Breast epithelium (tissue), 4 donors: ENCODE measurements around the gene TMEM86A. TPM values are rescaled to one million over a fixed set of nuclear protein-coding genes. Genes with fewer than 3 reads are reported as not detected.
"Not testable (repeated sequence)": the region's sequence is repeated elsewhere in the genome, so short reads cannot be mapped to it uniquely, and the experiment has no call there.

ENCODE experiments used
- DNase-seq, 2 donors: peaks; one replicate each; pipeline ENCODE4 v3.0.0-alpha.2; 2019; ENCODE audit warnings: low spot score in 2 of 2
- H3K27ac ChIP-seq, 2 donors: fragments of 200-600 bp; sonication (generic) in 1 of 2; one replicate each; pipeline ENCODE4 v1.5.1; 2016 to 2019; ENCODE audit warnings: mild to moderate bottlenecking in 1 of 2
- H3K27me3 ChIP-seq, 2 donors: fragments of 200-600 bp; sonication (generic) in 1 of 2; one replicate each; pipeline versions ENCODE4 v1.5.1 to v1.6.0; 2017 to 2019; ENCODE audit warnings: control low read depth in 1 of 2, mild to moderate bottlenecking in 1 of 2
- H3K36me3 ChIP-seq: fragments of 200-600 bp; one replicate; pipeline ENCODE4 v1.5.1; 2019
- H3K4me1 ChIP-seq, 2 donors: fragments of 200-600 bp; sonication (generic); one replicate each; pipeline ENCODE4 v1.5.1; 2016 to 2019; ENCODE audit warnings: control low read depth in 1 of 2
- H3K4me3 ChIP-seq, 3 donors: fragments of 200-600 bp; sonication (generic); 1 replicate in 2 of 3; 2 replicates in 1 of 3; pipeline ENCODE4 v1.5.1; 2016 to 2019; ENCODE audit warnings: mild to moderate bottlenecking in 3 of 3, moderate library complexity in 2 of 3
- H3K9me3 ChIP-seq, 2 donors: fragments of 200-600 bp; sonication (generic) in 1 of 2; one replicate each; pipeline ENCODE4 v1.5.1; 2016 to 2019; ENCODE audit warnings: control low read depth in 1 of 2
- POLR2A ChIP-seq: fragments of 450-650 bp; IDR thresholded peaks from one replicate; pipeline ENCODE4 v1.6.1; 2016; ENCODE audit warnings: antibody characterized with exemption, mild to moderate bottlenecking, moderate library complexity
- POLR2AphosphoS5 ChIP-seq, 3 donors: sonication (generic); formaldehyde crosslinking; IDR thresholded peaks; one replicate each; pipeline ENCODE4 v1.6.1; 2017; ENCODE audit warnings: antibody characterized with exemption in 3 of 3
- intact Hi-C: fragments of 100-400 bp; cut with DNase I; formaldehyde crosslinking; loops from one replicate; pipeline ENCODE4 v1.15.1; 2023; ENCODE audit warnings: low total_unique reads
- total RNA-seq, 3 donors: library from RNA; depleted of rRNA; stranded (reverse); fragments of >200 nt; gene quantifications; one replicate each; pipeline ENCODE4 v1.1.0, GENCODE V29; 2016
- TF ChIP-seq, protein P1 (sequence below), 3 donors: fragments of 450-650 bp; IDR thresholded peaks; one replicate each; pipeline ENCODE4 v1.5.1; 2016 to 2017; ENCODE audit warnings: antibody characterized with exemption in 3 of 3, mild to moderate bottlenecking in 3 of 3, moderate library complexity in 3 of 3

Gene TMEM86A
- total RNA-seq, result 10 to 100 TPM in 2 of 3 donors, 1 to 10 TPM in 1; 9.9 to 16.7 (median 12.7) TPM

DNA sequence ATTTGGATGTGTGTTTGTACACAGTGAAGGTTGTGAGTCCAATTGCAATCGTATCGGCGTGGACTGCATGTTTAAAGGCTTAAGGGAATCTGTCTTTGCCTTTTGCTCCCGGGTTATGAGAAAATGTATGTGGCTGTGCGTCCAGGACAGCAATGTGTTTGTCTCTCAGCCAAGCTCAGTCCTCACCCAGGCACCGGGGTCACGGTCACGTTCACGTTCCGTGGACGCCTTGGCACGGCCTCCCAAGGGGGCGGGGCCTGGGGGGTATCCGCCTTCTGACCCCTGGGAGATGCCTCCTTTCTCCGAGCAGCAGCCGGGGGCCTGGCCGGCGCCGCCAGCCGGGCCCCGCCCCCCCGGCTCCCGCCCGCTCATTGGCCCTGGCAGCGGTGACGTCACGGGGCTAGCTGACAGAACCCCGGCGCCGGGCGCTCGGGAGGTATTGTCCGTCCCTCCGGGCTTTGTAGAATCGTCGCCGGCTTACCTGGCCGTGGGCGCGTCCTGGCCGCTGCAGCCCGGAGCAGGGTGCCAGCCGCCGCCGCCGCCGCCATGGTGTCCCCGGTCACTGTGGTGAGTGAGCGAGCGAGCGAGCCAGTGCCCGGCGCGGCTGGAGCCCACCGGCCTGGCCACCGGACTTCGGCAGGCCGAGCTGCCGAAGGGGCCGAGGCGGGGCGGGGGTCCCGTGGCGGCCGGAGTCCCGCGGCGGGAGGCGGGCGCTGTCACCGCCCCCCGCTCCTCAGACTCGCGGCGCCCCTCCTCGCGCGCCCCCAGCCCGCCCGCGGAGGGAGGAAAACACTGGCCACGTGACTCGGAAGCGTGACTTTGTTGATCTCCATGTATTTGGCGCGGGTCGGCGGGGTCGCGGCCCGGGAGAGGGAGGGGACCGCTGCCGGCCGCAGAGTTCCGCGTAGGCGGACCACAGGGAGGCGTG is at the start of gene TMEM86A:
TSS of gene TMEM86A (plus strand) at position 439 of the 928 bp plus-strand sequence. CDS start at position 547, 108 bp downstream.
- Histone ChIP-seq H3K27me3 (no peaks in the 10 kb centered on the region), H3K27ac (peak within 1 kb of the TSS; percentile 87 to 95), H3K36me3 (no peaks in the 10 kb centered on the region), H3K4me1 (peaks cover 7 to 18% of the 10 kb centered on the region in 2 donors), H3K4me3 (peak within 1 kb of the TSS; percentile 75 to 96 (median 77)), H3K9me3 (no peaks in the 10 kb centered on the region)
- DNase-seq, result peak; percentile 91 to 94
- peak; percentile 67 for TF ChIP-seq POLR2A
- peak in 2 of 3 donors; percentile 56 to 78 for TF ChIP-seq POLR2AphosphoS5 (IDR thresholded peaks at IDR 0.05)
- TF ChIP-seq, protein P1, sequence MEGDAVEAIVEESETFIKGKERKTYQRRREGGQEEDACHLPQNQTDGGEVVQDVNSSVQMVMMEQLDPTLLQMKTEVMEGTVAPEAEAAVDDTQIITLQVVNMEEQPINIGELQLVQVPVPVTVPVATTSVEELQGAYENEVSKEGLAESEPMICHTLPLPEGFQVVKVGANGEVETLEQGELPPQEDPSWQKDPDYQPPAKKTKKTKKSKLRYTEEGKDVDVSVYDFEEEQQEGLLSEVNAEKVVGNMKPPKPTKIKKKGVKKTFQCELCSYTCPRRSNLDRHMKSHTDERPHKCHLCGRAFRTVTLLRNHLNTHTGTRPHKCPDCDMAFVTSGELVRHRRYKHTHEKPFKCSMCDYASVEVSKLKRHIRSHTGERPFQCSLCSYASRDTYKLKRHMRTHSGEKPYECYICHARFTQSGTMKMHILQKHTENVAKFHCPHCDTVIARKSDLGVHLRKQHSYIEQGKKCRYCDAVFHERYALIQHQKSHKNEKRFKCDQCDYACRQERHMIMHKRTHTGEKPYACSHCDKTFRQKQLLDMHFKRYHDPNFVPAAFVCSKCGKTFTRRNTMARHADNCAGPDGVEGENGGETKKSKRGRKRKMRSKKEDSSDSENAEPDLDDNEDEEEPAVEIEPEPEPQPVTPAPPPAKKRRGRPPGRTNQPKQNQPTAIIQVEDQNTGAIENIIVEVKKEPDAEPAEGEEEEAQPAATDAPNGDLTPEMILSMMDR (IDR thresholded peaks at IDR 0.05), result no peak
- intact Hi-C loops, result no loop called here

GRCh38 chr11:18650353-18650752 is 48.2 kb upstream of the TMEM86A start:
- intact Hi-C loops, result no loop called here
- Histone ChIP-seq H3K36me3 (no peaks in the 10 kb centered on the region), H3K27ac (no peak overlapping the region), H3K4me1 (no peaks in the 10 kb centered on the region), H3K9me3 (no peaks in the 10 kb centered on the region), H3K4me3 (no peak overlapping the region), H3K27me3 (no peaks in the 10 kb centered on the region)
- TF ChIP-seq, protein P1 (IDR thresholded peaks at IDR 0.05), result no peak
- TF ChIP-seq POLR2AphosphoS5 (IDR thresholded peaks at IDR 0.05), result no peak
- no peak for TF ChIP-seq POLR2A
- DNase-seq, result no peak

- no peak for TF ChIP-seq POLR2AphosphoS5 (IDR thresholded peaks at IDR 0.05)
- TF ChIP-seq, protein P1 (IDR thresholded peaks at IDR 0.05), result peak in 1 of 3 donors; percentile 23
- Histone ChIP-seq H3K4me3 (no peak overlapping the region), H3K36me3 (no peaks in the 10 kb centered on the region), H3K4me1 (no peaks in the 10 kb centered on the region), H3K9me3 (no peaks in the 10 kb centered on the region), H3K27ac (no peak overlapping the region), H3K27me3 (no peaks in the 10 kb centered on the region)
- no peak for DNase-seq
- intact Hi-C loops, result no loop called here
Measured at GRCh38 chr11:18650859-18651557, 47.6 kb upstream of the TMEM86A start.

GRCh38 chr11:18657673-18658072 is 40.9 kb upstream of the TMEM86A start:
- Histone ChIP-seq H3K9me3 (no peaks in the 10 kb centered on the region), H3K4me1 (no peaks in the 10 kb centered on the region), H3K36me3 (no peaks in the 10 kb centered on the region), H3K27me3 (no peaks in the 10 kb centered on the region), H3K27ac (no peak overlapping the region), H3K4me3 (no peak overlapping the region)
- TF ChIP-seq, protein P1 (IDR thresholded peaks at IDR 0.05), result no peak
- no peak for TF ChIP-seq POLR2AphosphoS5 (IDR thresholded peaks at IDR 0.05)
- TF ChIP-seq POLR2A, result no peak
- intact Hi-C loops, result no loop called here
- no peak for DNase-seq

GRCh38 chr11:18665353-18665872 is 33.2 kb upstream of the TMEM86A start:
- H3K36me3 ChIP-seq, H3K4me1 ChIP-seq, DNase-seq, H3K27me3 ChIP-seq, H3K9me3 ChIP-seq, intact Hi-C loops, H3K4me3 ChIP-seq, H3K27ac ChIP-seq: not testable (repeated sequence)
